HepG2 (cell line): ENCODE results near the gene NIFK. TPM values are rescaled to one million over a fixed set of nuclear protein-coding genes. Genes with fewer than 3 reads are reported as not detected.
A peak's percentile ranks its signal among the peaks of the same experiment; 100 is the strongest.

Source experiments
- ATAC-seq: fragments of 200-7000 bp; cut with Tn5 transposase; 3 replicates; pipeline ENCODE4 v1.9.1; 2020; ENCODE audit warnings: mild to moderate bottlenecking, moderate library complexity
- BruUV-seq: library from RNA; stranded (reverse); fragments of 400-500 nt; replicated peaks from 2 replicates; lab custom pipeline; 2021; lab: Mats Ljungman, UMichigan
- CTCF ChIA-PET: fragments of 300-600 bp; formaldehyde crosslinking; extraction: SDS; loops from one replicate; lab custom pipeline; 2021; ENCODE audit warnings: low total read pairs, inconsistent platforms, low intra/inter-chr PET ratio; lab: Yijun Ruan, JAX
- POLR2A ChIA-PET: fragments of 350-600 bp; sonication (Branson Sonifier 250); formaldehyde crosslinking; loops from one replicate; lab custom pipeline; 2020; ENCODE audit warnings: antibody characterized with exemption, inconsistent platforms; lab: Yijun Ruan, JAX
- DNase-seq: peaks from one replicate; pipeline ENCODE4 v3.0.0-alpha.2; 2015; ENCODE audit warnings: low spot score
- FAIRE-seq: peaks from 3 replicates; lab custom pipeline; 2011; peaks lifted over from hg19 to GRCh38; lab: Jason Lieb, UNC
- H2AFZ ChIP-seq: one replicate; pipeline ENCODE4 v1.6.1; 2011; ENCODE audit warnings: low read length, inconsistent platforms
- H3K27ac ChIP-seq: fragments of 300-600 bp; 3 replicates; pipeline ENCODE4 v1.8.0; 2011; ENCODE audit warnings: mixed run types, mild to moderate bottlenecking, mixed read lengths, low read length, inconsistent platforms; ENCODE audit not compliant: insufficient read depth; ENCODE audit errors: extremely low read length
- H3K27me3 ChIP-seq, 2 experiments: fragments of 200-600 bp in 1 of 2; 2 replicates in 1 of 2; 3 replicates in 1 of 2; pipeline versions ENCODE4 v1.6.0 to v1.8.0; 2011; ENCODE audit warnings: low read length in 2 of 2, mild to moderate bottlenecking in 2 of 2, moderate library complexity in 2 of 2, inconsistent platforms in 1 of 2; ENCODE audit not compliant: insufficient read depth in 2 of 2, control insufficient read depth in 1 of 2
- H3K36me3 ChIP-seq, 2 experiments: fragments of 200-600 bp in 1 of 2; replicated peaks in 1 of 2; 2 replicates in 1 of 2; 3 replicates in 1 of 2; pipeline versions ENCODE4 v1.5.1 to v1.8.0; 2011; ENCODE audit warnings: low read length in 2 of 2, inconsistent platforms in 1 of 2; ENCODE audit not compliant: insufficient read depth in 2 of 2, control insufficient read depth in 1 of 2
- H3K4me1 ChIP-seq: 2 replicates; pipeline ENCODE4 v1.5.1; 2012; ENCODE audit warnings: low read length, inconsistent platforms; ENCODE audit not compliant: insufficient read depth
- H3K4me2 ChIP-seq: 2 replicates; pipeline ENCODE4 v1.6.0; 2011; ENCODE audit warnings: low read depth, low read length, inconsistent platforms
- H3K4me3 ChIP-seq, 3 experiments: fragments of 200-600 bp in 1 of 3; sonication (generic), shearing (Covaris generic) in 1 of 3; replicated peaks in 1 of 3; 2 replicates each; pipeline ENCODE4 v1.5.1; 2011 to 2016; ENCODE audit warnings: low read length in 3 of 3, inconsistent platforms in 2 of 3, low read depth in 2 of 3, mild to moderate bottlenecking in 2 of 3, control low read depth in 1 of 3, mixed read lengths in 1 of 3; ENCODE audit not compliant: insufficient read depth in 1 of 3
- H3K79me2 ChIP-seq: one replicate; pipeline ENCODE4 v1.6.1; 2011; ENCODE audit warnings: low read length, inconsistent platforms; ENCODE audit not compliant: insufficient read depth
- H3K9ac ChIP-seq: 2 replicates; pipeline ENCODE4 v1.6.0; 2011; ENCODE audit warnings: mild to moderate bottlenecking, low read depth, low read length, inconsistent platforms; ENCODE audit not compliant: insufficient read depth
- H3K9me3 ChIP-seq: 2 replicates; pipeline ENCODE4 v1.5.1; 2012; ENCODE audit warnings: mild to moderate bottlenecking, low read length
- H4K20me1 ChIP-seq: 2 replicates; pipeline ENCODE4 v1.6.0; 2011; ENCODE audit warnings: inconsistent platforms, mild to moderate bottlenecking, low read length, moderate library complexity; ENCODE audit not compliant: insufficient read depth
- CHCHD3 ChIP-seq: sonication (generic); formaldehyde crosslinking; IDR thresholded peaks from 2 replicates; pipeline ENCODE4 v1.8.0; 2022; ENCODE audit warnings: mild to moderate bottlenecking, missing genetic modification reagents, moderate library complexity
- GFI1 ChIP-seq: sonication (generic); formaldehyde crosslinking; IDR thresholded peaks from 2 replicates; pipeline ENCODE4 v1.5.0; 2020; ENCODE audit warnings: missing genetic modification reagents, mild to moderate bottlenecking, borderline replicate concordance
- HOXA3 ChIP-seq: sonication (generic); formaldehyde crosslinking; IDR thresholded peaks from 2 replicates; pipeline ENCODE4 v1.5.0; 2020; ENCODE audit warnings: missing genetic modification reagents
- HOXA5 ChIP-seq: sonication (generic); formaldehyde crosslinking; IDR thresholded peaks from 2 replicates; pipeline ENCODE4 v1.4.0; 2020; ENCODE audit warnings: missing genetic modification reagents
- KDM5A ChIP-seq: fragments of 200-600 bp; sonication (generic); IDR thresholded peaks from 2 replicates; pipeline ENCODE4 v1.7.0; 2018; ENCODE audit warnings: antibody characterized with exemption, mild to moderate bottlenecking, low read length, borderline replicate concordance
- MAFG ChIP-seq: sonication (generic); formaldehyde crosslinking; IDR thresholded peaks from 2 replicates; pipeline ENCODE4 v1.5.1; 2020; ENCODE audit warnings: mild to moderate bottlenecking, missing genetic modification reagents
- RFX1 ChIP-seq: fragments of 450-650 bp; IDR thresholded peaks from 2 replicates; pipeline ENCODE4 v1.6.1; 2017
- ZBTB3 ChIP-seq: sonication (generic); formaldehyde crosslinking; IDR thresholded peaks from 2 replicates; pipeline ENCODE4 v1.4.0; 2020; ENCODE audit warnings: low read depth, mild to moderate bottlenecking, moderate library complexity, missing genetic modification reagents, borderline replicate concordance
- ZNF207 ChIP-seq: fragments of 450-650 bp; IDR thresholded peaks from 2 replicates; pipeline ENCODE4 v1.6.1; 2016; ENCODE audit warnings: antibody characterized with exemption, borderline replicate concordance
- WGBS: methylation state at CpG from one replicate; pipeline ENCODE4 v1.1.6; 2017; ENCODE audit warnings: low lambda C conversion rate; 5-methylcytosine and 5-hydroxymethylcytosine counted together
- in situ Hi-C: cut with HindIII; loops from 2 replicates; pipeline ENCODE4 v1.10.0; 2017; ENCODE audit warnings: low pct_unique_long_range_greater_than_20kb; ENCODE audit not compliant: extremely low pct_ligation_motif_present
- intact Hi-C: fragments of 100-400 bp; cut with micrococcal nuclease; formaldehyde crosslinking; loops from one replicate; pipeline ENCODE4 v1.10.0; 2022; ENCODE audit not compliant: unreplicated experiment
- polyA plus RNA-seq, 8 experiments: library from polyadenylated mRNA; depleted of rRNA in 3 of 8; stranded (reverse) in 7 of 8; unstranded in 1 of 8; fragments of >200 nt; fragmentation: Illumina TruSeq in 4 of 8; extraction: Trizol in 4 of 8; gene quantifications; 2 replicates each; pipeline versions ENCODE4 v1.2.1 to v1.2.3, GENCODE V29; 2011 to 2016; ENCODE audit warnings: low read depth in 4 of 8, missing spikeins in 1 of 8, mixed read lengths in 1 of 8; ENCODE audit not compliant: insufficient read depth in 1 of 8
- total RNA-seq, 5 experiments: library from RNA; depleted of rRNA; stranded (reverse); fragments of >200 nt; fragmentation: Illumina TruSeq; extraction: Trizol; gene quantifications; 2 replicates each; pipeline ENCODE4 v1.2.3, GENCODE V29; 2016; ENCODE audit warnings: low read depth in 1 of 5
- TF ChIP-seq, protein P1 (sequence below): sonication (generic); formaldehyde crosslinking; IDR thresholded peaks from 2 replicates; pipeline ENCODE4 v1.5.0; 2020; ENCODE audit warnings: missing genetic modification reagents, mild to moderate bottlenecking, borderline replicate concordance
- TF ChIP-seq, protein P2 (sequence below), 2 experiments: sonication (generic) in 1 of 2; formaldehyde crosslinking in 1 of 2; IDR thresholded peaks; 2 replicates each; pipeline versions ENCODE4 v1.4.0 to v1.6.1; 2016 to 2020; ENCODE audit warnings: borderline replicate concordance in 1 of 2, low read depth in 1 of 2, mild to moderate bottlenecking in 1 of 2, missing genetic modification reagents in 1 of 2

NIFK gene
- total and polyA plus RNA-seq, 2 of the 13 experiments (the other 11 are each of a cell fraction or from before 2014, with no cell fraction given): 19.6 to 105 TPM

DNA sequence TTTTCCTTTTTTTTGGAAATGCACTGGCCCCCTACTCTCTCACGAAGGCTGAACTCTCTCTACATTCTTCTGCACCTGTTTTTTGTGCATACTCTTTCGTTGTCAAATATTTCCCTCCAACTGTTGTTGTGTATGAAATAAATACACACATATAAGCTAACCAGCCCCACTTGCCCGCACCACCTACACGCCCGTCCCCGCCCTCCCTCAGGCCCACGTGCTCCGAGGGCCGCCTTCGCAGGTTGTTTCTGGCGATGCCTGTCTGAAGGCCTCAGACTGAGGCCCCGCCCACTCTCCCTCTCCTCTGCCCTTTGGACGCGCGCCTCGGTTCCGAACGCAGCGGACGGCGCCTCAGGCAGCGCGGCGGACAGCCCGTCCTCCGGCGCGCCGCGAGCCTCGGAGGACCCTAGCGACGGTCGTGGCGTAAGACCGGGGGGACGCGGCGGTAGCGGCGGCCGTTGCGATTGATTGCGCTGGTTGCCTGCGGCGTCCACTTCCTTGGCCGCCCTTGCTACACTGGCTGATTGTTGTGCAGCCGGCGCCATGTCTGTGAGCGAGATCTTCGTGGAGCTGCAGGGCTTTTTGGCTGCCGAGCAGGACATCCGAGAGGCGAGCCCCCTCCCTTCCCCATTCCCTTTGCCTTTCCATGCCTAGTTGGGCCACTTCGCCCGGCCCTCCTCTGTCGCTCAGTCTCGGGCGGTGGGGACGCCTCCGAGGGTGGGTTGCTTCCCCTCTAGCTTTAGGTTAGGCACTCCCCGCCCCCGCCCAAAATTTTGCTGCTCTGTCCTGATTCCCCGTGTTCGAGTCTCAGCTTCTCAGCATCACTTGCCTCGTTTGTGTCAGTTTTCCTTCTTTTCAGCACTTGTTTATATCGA lies 18.8 kb upstream of the NIFK start, which contains the start of gene TSN:
TSS of gene TSN (plus strand) at position 415 of the 875 bp plus-strand sequence. CDS start at position 544, 129 bp downstream.
- intact Hi-C loops: loop anchor here (2.0 kb wide), 2 partner anchors 19 to 225 kb away; partner anchors contain the start of genes NIFK and RNU4ATAC
- peak; percentile 97 for DNase-seq
- 1% methylated on average over 59 of the region's 67 CpGs for WGBS
- H3K9me3 ChIP-seq: no peaks in the 10 kb centered on the region
- no peak for FAIRE-seq
- H3K27ac ChIP-seq: peak within 1 kb of the TSS; percentile 82
- H3K36me3 ChIP-seq: peaks cover 5 to 26% of the 10 kb centered on the region in 2 experiments
- peaks cover 0 to 4% of the 10 kb centered on the region in 2 experiments; a peak in 2 of 5 replicates for H3K27me3 ChIP-seq
- no TSS peak for BruUV-seq
- CTCF ChIA-PET: no interaction called here
- H3K79me2 ChIP-seq: peaks cover 35% of the 10 kb centered on the region
- H2AFZ ChIP-seq: peak within 1 kb of the TSS; percentile 68
- in situ Hi-C loops: no loop called here
- H3K4me2 ChIP-seq: peak within 1 kb of the TSS; percentile 91
- POLR2A ChIA-PET: interaction anchor here (1.0 to 1.8 kb wide), 8 partner anchors 9 to 225 kb away, joined by 3 to 23 read pairs (median 5); partner anchors contain the start of genes CLASP1, NIFK and RNU4ATAC
- H3K4me1 ChIP-seq: peaks cover 24% of the 10 kb centered on the region
- peak within 1 kb of the TSS; percentile 93 for H3K9ac ChIP-seq
- peak within 1 kb of the TSS; percentile 92 to 98 (median 95) for H3K4me3 ChIP-seq
- no peaks in the 10 kb centered on the region for H4K20me1 ChIP-seq
- ATAC-seq: peak; percentile 98
- TF ChIP-seq HOXA5 (peak; percentile 89), KDM5A (peak; percentile 100), ZBTB3 (CRISPR knock-in tag) (no peak; the same call in 1 of the 2 replicates), MAFG (CRISPR knock-in tag) (no peak), GFI1 (CRISPR knock-in tag) (no peak; the same call in 1 of the 2 replicates), RFX1 (no peak), ZNF207 (no peak), HOXA3 (CRISPR knock-in tag) (peak; percentile 98), CHCHD3 (CRISPR knock-in tag) (0 out of 2 replicates have a peak, but pooled peaks have one; percentile 70)
- TF ChIP-seq, protein P1, sequence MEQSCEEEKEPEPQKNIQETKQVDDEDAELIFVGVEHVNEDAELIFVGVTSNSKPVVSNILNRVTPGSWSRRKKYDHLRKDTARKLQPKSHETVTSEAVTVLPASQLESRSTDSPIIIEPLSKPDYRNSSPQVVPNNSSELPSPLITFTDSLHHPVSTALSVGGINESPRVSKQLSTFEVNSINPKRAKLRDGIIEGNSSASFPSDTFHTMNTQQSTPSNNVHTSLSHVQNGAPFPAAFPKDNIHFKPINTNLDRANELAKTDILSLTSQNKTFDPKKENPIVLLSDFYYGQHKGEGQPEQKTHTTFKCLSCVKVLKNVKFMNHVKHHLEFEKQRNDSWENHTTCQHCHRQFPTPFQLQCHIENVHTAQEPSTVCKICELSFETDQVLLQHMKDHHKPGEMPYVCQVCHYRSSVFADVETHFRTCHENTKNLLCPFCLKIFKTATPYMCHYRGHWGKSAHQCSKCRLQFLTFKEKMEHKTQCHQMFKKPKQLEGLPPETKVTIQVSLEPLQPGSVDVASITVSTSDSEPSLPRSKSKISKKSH (CRISPR knock-in tag): peak; percentile 76; the same call in 1 of the 2 replicates
- TF ChIP-seq, protein P2, sequence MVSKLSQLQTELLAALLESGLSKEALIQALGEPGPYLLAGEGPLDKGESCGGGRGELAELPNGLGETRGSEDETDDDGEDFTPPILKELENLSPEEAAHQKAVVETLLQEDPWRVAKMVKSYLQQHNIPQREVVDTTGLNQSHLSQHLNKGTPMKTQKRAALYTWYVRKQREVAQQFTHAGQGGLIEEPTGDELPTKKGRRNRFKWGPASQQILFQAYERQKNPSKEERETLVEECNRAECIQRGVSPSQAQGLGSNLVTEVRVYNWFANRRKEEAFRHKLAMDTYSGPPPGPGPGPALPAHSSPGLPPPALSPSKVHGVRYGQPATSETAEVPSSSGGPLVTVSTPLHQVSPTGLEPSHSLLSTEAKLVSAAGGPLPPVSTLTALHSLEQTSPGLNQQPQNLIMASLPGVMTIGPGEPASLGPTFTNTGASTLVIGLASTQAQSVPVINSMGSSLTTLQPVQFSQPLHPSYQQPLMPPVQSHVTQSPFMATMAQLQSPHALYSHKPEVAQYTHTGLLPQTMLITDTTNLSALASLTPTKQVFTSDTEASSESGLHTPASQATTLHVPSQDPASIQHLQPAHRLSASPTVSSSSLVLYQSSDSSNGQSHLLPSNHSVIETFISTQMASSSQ (IDR thresholded peaks at IDR 0.05; ENCODE audit: low read depth): no peak
- TF ChIP-seq, protein P2 (CRISPR knock-in tag; IDR thresholded peaks at IDR 0.05; ENCODE audit: borderline replicate concordance): peak; percentile 89; the same call in 1 of the 2 replicates
